SK-N-MC (cell line): ENCODE results near the gene ELOVL7.

ENCODE experiments used
- EZH2 ChIP-seq: fragments of 200-600 bp; sonication (generic); IDR thresholded peaks from one replicate; pipeline ENCODE4 v1.6.1; 2017; ENCODE audit warnings: antibody characterized with exemption
- FOXP2 ChIP-seq: optimal IDR thresholded peaks from 2 replicates; pipeline ENCODE3; 2011; ENCODE audit warnings: mild to moderate bottlenecking, moderate library complexity; ENCODE audit not compliant: insufficient read depth; ENCODE audit errors: extremely low read length, control extremely low read depth
- POLR2AphosphoS5 ChIP-seq: IDR thresholded peaks from 2 replicates; pipeline ENCODE4 v1.6.1; 2012; ENCODE audit warnings: mild to moderate bottlenecking, low read depth, low read length, borderline replicate concordance

DNA sequence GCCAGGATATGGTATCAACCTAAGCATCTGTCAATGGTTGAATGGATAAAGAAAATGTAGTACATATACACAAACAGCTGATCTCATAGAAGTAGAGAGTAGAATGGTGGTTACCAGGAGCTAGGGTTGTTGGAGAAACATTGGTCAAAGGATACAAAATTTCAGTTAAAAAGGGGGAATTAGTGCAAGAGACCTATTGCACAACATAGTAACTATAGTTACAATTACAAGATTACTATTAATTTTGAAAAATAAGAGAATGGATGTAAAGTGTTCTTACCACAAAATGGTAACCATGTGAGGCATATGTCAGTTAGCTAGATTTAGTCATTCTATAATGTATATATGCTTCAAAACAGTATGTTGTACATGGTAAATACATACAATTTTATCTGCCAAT lies 28.8 kb upstream of the ELOVL7 start:
- no peak for TF ChIP-seq EZH2
- no peak for TF ChIP-seq POLR2AphosphoS5
- no peak for TF ChIP-seq FOXP2
